DOHH2 (cell line): ENCODE results near the gene DAAM2.

Experiments
- H3F3A ChIP-seq: fragments of 200-600 bp; sonication (generic), shearing (Covaris generic); 2 replicates; pipeline ENCODE4 v1.6.0; 2016; ENCODE audit warnings: antibody characterized with exemption, mild to moderate bottlenecking; ENCODE audit not compliant: control insufficient read depth, insufficient read depth
- H3K27ac ChIP-seq: fragments of 200-600 bp; sonication (generic); 2 replicates; pipeline ENCODE4 v1.5.1; 2014; ENCODE audit warnings: low read depth, mild to moderate bottlenecking, low read length, moderate library complexity
- H3K27me3 ChIP-seq: fragments of 200-600 bp; sonication (generic); 2 replicates; pipeline ENCODE4 v1.6.1; 2014; ENCODE audit warnings: mild to moderate bottlenecking, low read length, mixed read lengths; ENCODE audit not compliant: control insufficient read depth
- H3K36me3 ChIP-seq: fragments of 200-600 bp; sonication (generic); 2 replicates; pipeline ENCODE4 v1.6.1; 2014; ENCODE audit warnings: mild to moderate bottlenecking, low read length, moderate library complexity, mixed read lengths; ENCODE audit not compliant: control insufficient read depth
- H3K4me1 ChIP-seq: fragments of 200-600 bp; sonication (generic); 2 replicates; pipeline ENCODE4 v1.6.1; 2014; ENCODE audit warnings: mild to moderate bottlenecking, low read length, mixed read lengths; ENCODE audit not compliant: control insufficient read depth
- H3K4me2 ChIP-seq: fragments of 200-600 bp; sonication (generic); 2 replicates; pipeline ENCODE4 v1.6.0; 2014; ENCODE audit warnings: mild to moderate bottlenecking, low read length, moderate library complexity
- H3K4me3 ChIP-seq: fragments of 200-600 bp; sonication (generic); 2 replicates; pipeline ENCODE4 v1.5.1; 2014; ENCODE audit warnings: mild to moderate bottlenecking, low read length, mixed read lengths
- H3K79me2 ChIP-seq: fragments of 200-600 bp; sonication (generic); 2 replicates; pipeline ENCODE4 v1.6.1; 2014; ENCODE audit warnings: mild to moderate bottlenecking, low read length, mixed read lengths; ENCODE audit not compliant: control insufficient read depth
- H3K9me2 ChIP-seq: fragments of 200-600 bp; sonication (generic); replicated peaks from 2 replicates; pipeline ENCODE4 v1.6.1; 2014; ENCODE audit warnings: mild to moderate bottlenecking, low read length, mixed read lengths; ENCODE audit not compliant: control insufficient read depth
- H3K9me3 ChIP-seq: fragments of 200-600 bp; sonication (generic); 2 replicates; pipeline ENCODE4 v1.6.1; 2014; ENCODE audit warnings: antibody characterized with exemption, low read length, mixed read lengths; ENCODE audit not compliant: control insufficient read depth, insufficient read depth
- H4K20me1 ChIP-seq: fragments of 200-600 bp; sonication (generic); 2 replicates; pipeline ENCODE4 v1.6.0; 2014; ENCODE audit warnings: low read depth, mild to moderate bottlenecking, antibody characterized with exemption, low read length, moderate library complexity; ENCODE audit not compliant: control insufficient read depth, insufficient read depth
- CTCF ChIP-seq: fragments of 200-600 bp; sonication (generic); IDR thresholded peaks from one replicate; pipeline ENCODE4 v1.5.1; 2014; ENCODE audit warnings: antibody characterized with exemption, mild to moderate bottlenecking, low read depth, low read length; ENCODE audit not compliant: poor library complexity, severe bottlenecking
- EZH2phosphoT487 ChIP-seq: fragments of 200-600 bp; sonication (generic); IDR thresholded peaks from 2 replicates; pipeline ENCODE4 v1.6.1; 2017; ENCODE audit warnings: borderline replicate concordance, mild to moderate bottlenecking, antibody characterized with exemption, low read length, moderate library complexity, mixed read lengths

DAAM2 gene

GRCh38 chr6:39902786-39903465 lies 110.8 kb downstream of the DAAM2 start:
- Histone ChIP-seq H4K20me1 (no peaks in the 10 kb centered on the region), H3K27me3 (no peaks in the 10 kb centered on the region), H3K4me3 (no peak overlapping the region), H3F3A (no peaks in the 10 kb centered on the region), H3K27ac (no peak overlapping the region), H3K36me3 (no peaks in the 10 kb centered on the region), H3K4me1 (no peaks in the 10 kb centered on the region), H3K9me3 (no peaks in the 10 kb centered on the region), H3K79me2 (no peaks in the 10 kb centered on the region), H3K9me2 (no peaks in the 10 kb centered on the region), H3K4me2 (no peak overlapping the region)
- TF ChIP-seq EZH2phosphoT487 (no peak), CTCF (no peak)

- no peaks in the 10 kb centered on the region for H4K20me1 ChIP-seq
- H3K4me3 ChIP-seq: no peak overlapping the region
These were observed 111.5 kb downstream of the DAAM2 start for GRCh38 chr6:39903656-39904055.

GRCh38 chr6:39904946-39905639 lies 112.9 kb downstream of the DAAM2 start:
- Histone ChIP-seq H3K4me1 (no peaks in the 10 kb centered on the region), H3K36me3 (no peaks in the 10 kb centered on the region), H3K27me3 (no peaks in the 10 kb centered on the region), H3K4me2 (no peak overlapping the region), H3K27ac (no peak overlapping the region), H3K9me3 (no peaks in the 10 kb centered on the region), H4K20me1 (no peaks in the 10 kb centered on the region), H3K79me2 (no peaks in the 10 kb centered on the region), H3K9me2 (no peaks in the 10 kb centered on the region), H3F3A (no peaks in the 10 kb centered on the region), H3K4me3 (no peak overlapping the region)
- no peak for TF ChIP-seq EZH2phosphoT487
- no peak for TF ChIP-seq CTCF

More at GRCh38 chr6:39903656-39904055, 111.5 kb downstream of the DAAM2 start:
- H3K9me2 ChIP-seq: no peaks in the 10 kb centered on the region
- H3K4me2 ChIP-seq: no peak overlapping the region
- H3F3A ChIP-seq: no peaks in the 10 kb centered on the region
- H3K27me3 ChIP-seq: no peaks in the 10 kb centered on the region
- no peak overlapping the region for H3K27ac ChIP-seq
- no peaks in the 10 kb centered on the region for H3K79me2 ChIP-seq
- no peaks in the 10 kb centered on the region for H3K4me1 ChIP-seq
- no peak for TF ChIP-seq CTCF
- TF ChIP-seq EZH2phosphoT487: no peak
- H3K36me3 ChIP-seq: no peaks in the 10 kb centered on the region
- no peaks in the 10 kb centered on the region for H3K9me3 ChIP-seq
